CD8-positive, alpha-beta memory T cell (primary cell): Measurements from ENCODE around the gene KCNAB1. TPM values are rescaled to one million over a fixed set of nuclear protein-coding genes. Genes with fewer than 3 reads are reported as not detected.

Experiments used
- CTCF ChIA-PET: fragments of 350-600 bp; sonication (Branson Sonifier 250); formaldehyde crosslinking; loops from one replicate; lab custom pipeline; 2021; ENCODE audit warnings: antibody characterized with exemption; lab: Charles Lee
- POLR2A ChIA-PET: fragments of 350-600 bp; sonication (Branson Sonifier 250); formaldehyde crosslinking; loops from one replicate; lab custom pipeline; 2021; ENCODE audit warnings: antibody characterized with exemption; lab: Charles Lee
- DNase-seq, 5 donors: peaks; one replicate each; pipeline versions ENCODE4 v3.0.0 to v3.0.0-alpha.2; 2020 to 2022; ENCODE audit warnings: mixed read lengths in 1 of 5
- H3K27ac ChIP-seq: one replicate; pipeline ENCODE4 v1.7.0; 2013; ENCODE audit warnings: low read depth, mild to moderate bottlenecking, low read length, moderate library complexity
- H3K27me3 ChIP-seq: 2 replicates; pipeline ENCODE4 v1.7.0; 2013; ENCODE audit warnings: low read length, mild to moderate bottlenecking; ENCODE audit not compliant: insufficient read depth, poor library complexity, severe bottlenecking
- H3K36me3 ChIP-seq: 2 replicates; pipeline ENCODE4 v1.7.0; 2013; ENCODE audit warnings: mild to moderate bottlenecking, low read length, moderate library complexity; ENCODE audit not compliant: insufficient read depth
- H3K4me1 ChIP-seq: 2 replicates; pipeline ENCODE4 v1.7.0; 2013; ENCODE audit warnings: mild to moderate bottlenecking, low read length, moderate library complexity; ENCODE audit not compliant: insufficient read depth
- H3K4me3 ChIP-seq: 2 replicates; pipeline ENCODE4 v1.7.0; 2013; ENCODE audit warnings: mild to moderate bottlenecking, low read length
- H3K9me3 ChIP-seq: 2 replicates; pipeline ENCODE4 v1.7.0; 2013; ENCODE audit warnings: mild to moderate bottlenecking, low read length
- H3K27ac Mint-ChIP-seq, 8 donors: one replicate each; pipeline ENCODE4 v1.8.0; 2020 to 2021; ENCODE audit warnings: mixed read lengths in 8 of 8, mild to moderate bottlenecking in 6 of 8, inconsistent platforms in 3 of 8, moderate library complexity in 3 of 8
- H3K27me3 Mint-ChIP-seq, 2 donors: one replicate each; pipeline ENCODE4 v1.8.0; 2020 to 2021; ENCODE audit warnings: mixed read lengths in 2 of 2, mild to moderate bottlenecking in 1 of 2, moderate library complexity in 1 of 2
- H3K36me3 Mint-ChIP-seq, 3 donors: one replicate each; pipeline ENCODE4 v1.8.0; 2020 to 2021; ENCODE audit warnings: mixed read lengths in 3 of 3, inconsistent platforms in 1 of 3, mild to moderate bottlenecking in 1 of 3
- H3K4me1 Mint-ChIP-seq, 3 donors: one replicate each; pipeline ENCODE4 v1.8.0; 2020 to 2021; ENCODE audit warnings: mixed read lengths in 3 of 3, inconsistent platforms in 1 of 3, mild to moderate bottlenecking in 1 of 3
- H3K4me3 Mint-ChIP-seq, 7 donors: one replicate each; pipeline ENCODE4 v1.8.0; 2020 to 2021; ENCODE audit warnings: mixed read lengths in 7 of 7, mild to moderate bottlenecking in 6 of 7, moderate library complexity in 4 of 7, inconsistent platforms in 2 of 7
- H3K9me3 Mint-ChIP-seq, 5 donors: one replicate each; pipeline ENCODE4 v1.8.0; 2020 to 2022; ENCODE audit warnings: mixed read lengths in 5 of 5, mild to moderate bottlenecking in 3 of 5, moderate library complexity in 2 of 5, inconsistent platforms in 1 of 5
- polyA plus RNA-seq: library from polyadenylated mRNA; unstranded; fragments of 300-500 nt; fragmentation: Illumina TruSeq; gene quantifications from one replicate; pipeline ENCODE4 v1.2.3, GENCODE V29; 2021
- total RNA-seq, 2 experiments: library from RNA; stranded (reverse); gene quantifications; one replicate each; pipeline ENCODE4 v1.2.3, GENCODE V29; 2021

The KCNAB1 gene
- total and polyA plus RNA-seq, 3 experiments from 2014 or later = 0.32 TPM; not detected in 2

DNA sequence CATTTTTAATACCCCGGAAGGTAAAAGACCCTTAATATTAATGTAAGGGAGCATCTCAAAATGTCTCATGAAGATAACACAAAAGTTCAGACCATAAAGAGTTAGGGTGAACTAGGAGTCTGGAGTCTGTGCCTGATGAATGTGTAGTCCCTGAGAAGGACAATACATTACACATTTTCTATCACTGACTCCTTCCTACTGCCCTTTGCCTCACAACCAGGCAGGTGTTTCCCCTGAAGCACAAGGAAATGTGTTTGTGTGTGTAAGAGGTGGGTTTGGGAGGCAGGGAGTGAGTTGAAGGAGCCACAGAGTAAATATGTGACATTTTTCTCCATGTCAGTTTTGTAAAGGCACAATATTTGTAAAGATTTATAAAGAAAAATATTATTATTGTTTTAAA lies 375.4 kb downstream of the KCNAB1 start:
- Histone ChIP-seq H3K4me3 (no peak overlapping the region), H3K27ac (no peak overlapping the region), H3K4me1 (no peaks in the 10 kb centered on the region), H3K36me3 (no peaks in the 10 kb centered on the region), H3K9me3 (no peaks in the 10 kb centered on the region), H3K27me3 (no peaks in the 10 kb centered on the region)
- Mint-ChIP-seq H3K4me1 (no peaks in the 10 kb centered on the region), H3K36me3 (peaks cover 0 to 22% (median 4%) of the 10 kb centered on the region in 3 donors), H3K4me3 (no peak overlapping the region), H3K27ac (no peak overlapping the region), H3K9me3 (peaks cover 0 to 5% (median 2%) of the 10 kb centered on the region in 5 donors), H3K27me3 (peaks cover 6 to 11% of the 10 kb centered on the region in 2 donors)
- ChIA-PET CTCF (no interaction called here), POLR2A (no interaction called here)
- no peak for DNase-seq

DNA sequence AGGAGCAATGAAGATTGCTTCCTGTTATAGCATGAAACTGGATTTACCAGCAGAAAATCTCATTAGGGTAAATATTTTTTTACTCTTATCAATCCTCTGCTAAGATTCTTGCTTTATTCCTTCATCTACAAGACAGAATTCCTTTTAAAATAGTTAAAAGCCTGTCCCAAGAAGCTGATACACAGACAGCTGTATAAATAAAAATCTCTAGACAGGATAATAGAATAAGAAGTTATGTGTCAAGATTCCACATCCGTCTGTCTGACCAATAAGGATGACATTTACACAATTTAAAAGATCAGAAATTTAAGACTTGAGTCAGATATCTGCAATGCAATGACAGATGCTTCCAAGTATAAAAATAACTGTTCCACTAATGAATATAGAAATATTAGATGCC lies 376.9 kb downstream of the KCNAB1 start:
- no peak for DNase-seq
- CTCF ChIA-PET = interaction anchor here (0.9 kb wide), 1 partner anchor 11 kb away, joined by 3 read pairs; no protein-coding TSS in a partner anchor
- Mint-ChIP-seq H3K27ac (no peak overlapping the region), H3K4me1 (no peaks in the 10 kb centered on the region), H3K4me3 (no peak overlapping the region), H3K27me3 (peaks cover 6 to 11% of the 10 kb centered on the region in 2 donors), H3K36me3 (peaks cover 0 to 22% (median 4%) of the 10 kb centered on the region in 3 donors), H3K9me3 (peaks cover 0 to 5% (median 2%) of the 10 kb centered on the region in 5 donors)
- no peak overlapping the region for H3K4me3 ChIP-seq
- H3K27ac ChIP-seq = no peak overlapping the region
- POLR2A ChIA-PET = no interaction called here
- no peaks in the 10 kb centered on the region for H3K9me3 ChIP-seq
- no peaks in the 10 kb centered on the region for H3K4me1 ChIP-seq
- no peaks in the 10 kb centered on the region for H3K36me3 ChIP-seq
- no peaks in the 10 kb centered on the region for H3K27me3 ChIP-seq

DNA sequence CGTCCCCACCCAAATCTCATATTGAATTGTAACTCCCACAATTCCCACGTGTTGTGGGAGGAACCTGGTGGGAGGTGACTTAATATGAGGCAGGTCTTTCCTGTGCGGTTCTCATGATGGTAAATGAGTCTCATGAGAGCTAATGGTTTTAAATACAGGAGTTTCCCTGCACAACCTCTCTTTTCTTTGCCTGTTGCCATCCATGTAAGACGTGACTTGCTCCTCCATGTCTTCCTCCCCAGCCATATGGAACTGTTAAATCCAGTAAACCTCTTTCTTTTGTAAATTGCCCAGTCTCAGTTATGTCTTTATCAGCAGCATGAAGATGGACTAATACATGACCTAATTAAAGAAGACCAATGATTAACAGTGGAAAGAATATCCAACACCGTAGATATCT lies 377.9 kb downstream of the KCNAB1 start:
- no peak overlapping the region for H3K27ac ChIP-seq
- DNase-seq = no peak
- H3K4me3 ChIP-seq = no peak overlapping the region
- no peak overlapping the region for H3K4me3 Mint-ChIP-seq
- H3K36me3 ChIP-seq = no peaks in the 10 kb centered on the region
- H3K36me3 Mint-ChIP-seq = peaks cover 0 to 22% (median 4%) of the 10 kb centered on the region in 3 donors
- peaks cover 0 to 7% (median 0%) of the 10 kb centered on the region in 3 donors for H3K4me1 Mint-ChIP-seq
- no peaks in the 10 kb centered on the region for H3K27me3 ChIP-seq
- H3K27ac Mint-ChIP-seq = no peak overlapping the region
- no peaks in the 10 kb centered on the region for H3K4me1 ChIP-seq
- ChIA-PET CTCF (interaction anchor here (1.1 kb wide), 1 partner anchor 10 kb away, joined by 4 read pairs; no protein-coding TSS in a partner anchor), POLR2A (no interaction called here)
- H3K9me3 Mint-ChIP-seq = peaks cover 0 to 5% (median 2%) of the 10 kb centered on the region in 5 donors
- no peaks in the 10 kb centered on the region for H3K9me3 ChIP-seq
- H3K27me3 Mint-ChIP-seq = peaks cover 4 to 11% of the 10 kb centered on the region in 2 donors

DNA sequence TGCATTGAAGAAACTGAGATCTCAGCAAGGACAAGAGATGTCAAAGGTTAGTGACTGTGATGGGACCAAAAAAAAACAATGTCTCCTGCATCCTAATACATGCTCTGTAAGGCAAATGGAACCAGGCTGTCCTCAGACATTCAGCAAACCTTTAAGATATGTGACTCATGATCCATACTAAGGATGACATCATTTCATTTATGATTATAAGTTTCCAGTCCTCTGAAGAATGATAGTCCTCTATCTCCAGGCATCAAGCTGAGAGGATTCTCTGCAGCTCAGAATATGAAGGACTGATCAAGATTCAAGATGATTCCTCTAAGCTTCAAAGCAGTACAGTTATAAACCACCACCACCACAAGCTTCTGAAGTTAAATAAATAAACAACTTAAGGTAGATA lies 386.9 kb downstream of the KCNAB1 start:
- H3K27me3 ChIP-seq = no peaks in the 10 kb centered on the region
- no peak overlapping the region for H3K27ac Mint-ChIP-seq
- peaks cover 0 to 18% (median 0%) of the 10 kb centered on the region in 3 donors for H3K36me3 Mint-ChIP-seq
- peaks cover 0 to 5% (median 3%) of the 10 kb centered on the region in 5 donors for H3K9me3 Mint-ChIP-seq
- H3K4me1 Mint-ChIP-seq = peaks cover 0 to 7% (median 0%) of the 10 kb centered on the region in 3 donors
- no peak overlapping the region for H3K27ac ChIP-seq
- H3K4me3 Mint-ChIP-seq = no peak overlapping the region
- POLR2A ChIA-PET = no interaction called here
- H3K36me3 ChIP-seq = no peaks in the 10 kb centered on the region
- CTCF ChIA-PET = interaction anchor here (1.3 to 7.5 kb wide), 8 partner anchors 32 to 631 kb away, joined by 3 to 85 read pairs (median 5); no protein-coding TSS in a partner anchor
- H3K4me1 ChIP-seq = no peaks in the 10 kb centered on the region
- no peak overlapping the region for H3K4me3 ChIP-seq
- peaks cover 2 to 8% of the 10 kb centered on the region in 2 donors for H3K27me3 Mint-ChIP-seq
- no peaks in the 10 kb centered on the region for H3K9me3 ChIP-seq
- no peak for DNase-seq

DNA sequence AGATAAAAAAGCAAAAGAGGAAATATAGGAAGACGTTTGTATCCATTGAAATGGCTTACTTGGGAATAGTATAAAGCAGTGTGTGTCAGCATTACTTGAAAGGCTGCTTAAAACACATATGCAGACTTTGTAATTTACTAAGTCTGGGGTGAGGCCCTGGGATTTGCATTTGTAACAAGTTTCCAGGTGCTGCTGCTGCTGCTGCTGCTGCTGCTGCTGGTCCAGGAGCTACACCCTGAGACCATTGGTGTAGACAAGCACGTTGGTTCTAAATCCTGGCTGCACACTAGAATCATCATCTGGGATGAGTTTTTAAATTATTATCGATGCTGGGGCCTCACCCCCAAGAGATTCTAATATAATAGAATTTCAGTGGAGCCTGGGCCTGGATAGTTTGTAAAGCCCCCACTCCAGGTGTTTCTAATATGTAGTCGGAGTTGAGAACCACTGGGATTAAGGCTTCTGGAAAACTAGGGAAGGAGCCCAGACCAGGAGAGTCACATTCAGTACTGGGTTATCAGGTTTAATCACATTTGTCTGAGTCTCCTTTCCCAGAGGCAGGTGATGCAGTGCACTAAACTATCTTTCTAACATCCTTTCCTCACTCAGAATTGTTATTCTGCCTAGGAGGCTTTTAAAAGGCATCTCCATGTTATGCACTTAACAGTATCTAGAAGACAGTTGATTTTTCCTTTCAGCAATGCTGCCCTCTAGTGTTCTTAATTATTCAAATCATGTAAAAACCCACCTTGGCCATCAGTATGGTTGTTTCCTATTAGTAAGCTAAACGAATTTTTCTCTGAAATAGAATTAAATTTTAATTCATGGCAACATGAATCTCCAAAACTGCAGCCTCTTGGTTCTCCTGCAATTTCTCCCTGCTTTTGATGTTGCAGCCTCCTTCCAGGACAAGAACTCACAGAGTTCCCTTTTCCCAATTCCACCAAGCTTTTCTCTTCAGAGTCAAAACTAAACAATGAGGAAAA lies 389.1 kb downstream of the KCNAB1 start:
- Histone ChIP-seq H3K36me3 (no peaks in the 10 kb centered on the region), H3K27me3 (no peaks in the 10 kb centered on the region), H3K4me1 (no peaks in the 10 kb centered on the region), H3K9me3 (no peaks in the 10 kb centered on the region), H3K27ac (no peak overlapping the region), H3K4me3 (no peak overlapping the region)
- H3K4me1 Mint-ChIP-seq = no peaks in the 10 kb centered on the region
- no peak overlapping the region for H3K4me3 Mint-ChIP-seq
- peaks cover 0 to 11% (median 0%) of the 10 kb centered on the region in 3 donors for H3K36me3 Mint-ChIP-seq
- peaks cover 0 to 3% (median 0%) of the 10 kb centered on the region in 5 donors for H3K9me3 Mint-ChIP-seq
- H3K27ac Mint-ChIP-seq = no peak overlapping the region
- CTCF ChIA-PET = interaction anchor here (0.6 to 7.5 kb wide), 33 partner anchors 8 to 628 kb away, joined by 3 to 85 read pairs (median 4); partner anchors contain the start of gene SSR3
- H3K27me3 Mint-ChIP-seq = peaks cover 4 to 5% of the 10 kb centered on the region in 2 donors
- peak in 2 of 5 donors; percentile 50 for DNase-seq
- POLR2A ChIA-PET = interaction anchor here (1.0 kb wide), 1 partner anchor 26 kb away, joined by 4 read pairs; no protein-coding TSS in a partner anchor

DNA sequence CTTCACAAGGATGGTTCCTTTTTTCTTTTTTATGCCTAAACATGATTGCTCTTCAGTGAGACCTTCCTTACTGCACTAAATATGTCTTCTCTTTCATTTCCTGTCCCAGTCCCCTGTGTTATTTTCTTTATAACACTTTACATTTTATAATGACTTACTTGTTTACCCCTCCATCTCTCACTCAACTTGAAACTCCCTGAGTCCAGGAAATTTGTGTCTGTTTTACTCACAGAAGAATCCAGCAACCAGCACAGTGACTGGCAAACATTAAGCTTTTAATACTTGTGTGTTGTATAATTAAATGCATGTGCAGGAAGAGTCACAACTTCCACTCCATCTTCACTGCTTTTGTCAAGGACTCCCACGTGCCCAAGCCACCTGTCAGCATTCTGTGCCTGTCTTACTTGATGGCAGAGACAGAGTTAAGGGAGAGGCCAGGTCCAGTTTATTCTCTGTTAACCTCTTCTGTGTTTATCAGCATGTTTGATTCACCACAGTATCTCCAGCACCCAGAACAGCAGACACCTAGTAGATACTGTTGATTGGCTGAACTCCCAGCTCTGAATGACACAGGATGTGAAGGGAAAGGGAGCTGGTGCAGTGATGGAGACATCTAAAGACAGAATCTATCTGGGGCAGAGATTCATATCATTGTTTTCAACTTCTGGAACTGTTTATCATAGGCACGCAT lies 391.8 kb downstream of the KCNAB1 start:
- Mint-ChIP-seq H3K4me3 (no peak overlapping the region), H3K27ac (peak overlapping the region in 1 of 8 donors; percentile 13), H3K36me3 (peaks cover 0 to 1% (median 0%) of the 10 kb centered on the region in 3 donors), H3K4me1 (no peaks in the 10 kb centered on the region), H3K9me3 (no peaks in the 10 kb centered on the region), H3K27me3 (peaks cover 0 to 4% of the 10 kb centered on the region in 2 donors)
- Histone ChIP-seq H3K9me3 (no peaks in the 10 kb centered on the region), H3K27me3 (no peaks in the 10 kb centered on the region), H3K4me1 (no peaks in the 10 kb centered on the region), H3K4me3 (no peak overlapping the region), H3K27ac (no peak overlapping the region), H3K36me3 (no peaks in the 10 kb centered on the region)
- POLR2A ChIA-PET = no interaction called here
- DNase-seq = no peak
- CTCF ChIA-PET = interaction anchor here (0.7 to 7.5 kb wide), 8 partner anchors 9 to 619 kb away, joined by 3 to 85 read pairs (median 4); no protein-coding TSS in a partner anchor

DNA sequence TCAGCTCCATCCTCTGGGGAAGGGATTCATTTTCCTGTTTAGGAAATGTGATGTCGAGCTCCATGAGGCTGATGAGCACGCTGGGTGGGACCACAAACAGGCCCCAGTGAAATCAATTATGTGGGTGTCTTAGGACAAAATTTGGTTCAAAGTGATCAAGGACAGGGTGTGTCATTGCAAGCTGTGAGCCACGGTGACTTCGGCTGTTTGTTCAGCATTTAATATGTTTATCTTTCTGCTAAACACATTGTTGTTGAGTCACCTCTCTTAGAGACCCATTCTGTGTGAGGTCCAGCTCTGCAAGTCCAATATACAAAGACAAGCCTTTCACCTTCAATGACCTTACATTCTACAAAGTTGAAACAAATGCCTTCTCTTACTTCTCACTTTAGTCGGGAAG lies 393.2 kb downstream of the KCNAB1 start:
- Histone ChIP-seq H3K4me1 (no peaks in the 10 kb centered on the region), H3K27ac (no peak overlapping the region), H3K4me3 (no peak overlapping the region), H3K27me3 (no peaks in the 10 kb centered on the region), H3K9me3 (no peaks in the 10 kb centered on the region), H3K36me3 (no peaks in the 10 kb centered on the region)
- Mint-ChIP-seq H3K9me3 (no peaks in the 10 kb centered on the region), H3K36me3 (peaks cover 0 to 3% (median 0%) of the 10 kb centered on the region in 3 donors), H3K27ac (no peak overlapping the region), H3K27me3 (peaks cover 0 to 5% of the 10 kb centered on the region in 2 donors), H3K4me1 (no peaks in the 10 kb centered on the region), H3K4me3 (no peak overlapping the region)
- POLR2A ChIA-PET = no interaction called here
- DNase-seq = no peak
- CTCF ChIA-PET = interaction anchor here (1.3 kb wide), 1 partner anchor 44 kb away, joined by 3 read pairs; no protein-coding TSS in a partner anchor
